RWPE1 (cell line): ENCODE results near the gene SNX2.

Experiments
- CTCF ChIA-PET: fragments of 350-600 bp; sonication (Branson Sonifier 250); formaldehyde crosslinking; extraction: SDS; loops from one replicate; lab custom pipeline; 2021; lab: Yijun Ruan, JAX
- POLR2A ChIA-PET: fragments of 400-600 bp; formaldehyde crosslinking; extraction: SDS; loops from one replicate; lab custom pipeline; 2020; ENCODE audit warnings: antibody characterized with exemption; ENCODE audit not compliant: low non-redundant PET; lab: Yijun Ruan, JAX
- DNase-seq: peaks from one replicate; pipeline ENCODE4 v3.0.0; 2012; ENCODE audit warnings: low spot score
- H3K27ac ChIP-seq: fragments of 450-650 bp; 2 replicates; pipeline ENCODE4 v1.5.1; 2017
- CTCF ChIP-seq: fragments of 450-650 bp; conservative IDR thresholded peaks from 2 replicates; pipeline ENCODE4 v1.5.1; 2017; ENCODE audit warnings: low read depth, mild to moderate bottlenecking

The SNX2 gene

GRCh38 chr5:122842016-122842580 lies 67.2 kb downstream of the SNX2 start:
- no peak for TF ChIP-seq CTCF
- POLR2A ChIA-PET: no interaction called here
- no peak for DNase-seq
- H3K27ac ChIP-seq: no peak overlapping the region
- CTCF ChIA-PET: no interaction called here

- ChIA-PET CTCF (interaction anchor here (0.6 to 2.4 kb wide), 3 partner anchors 12 to 140 kb away, joined by 3 to 6 read pairs (median 5); partner anchors contain the start of gene SNX2), POLR2A (no interaction called here)
- no peak for TF ChIP-seq CTCF
- peak; percentile 12 for DNase-seq
- peak overlapping the region; percentile 95 for H3K27ac ChIP-seq
Measured at GRCh38 chr5:122844136-122844909, 69.4 kb downstream of the SNX2 start.

GRCh38 chr5:122844910-122845228 lies 70.0 kb downstream of the SNX2 start:
- ChIA-PET CTCF (interaction anchor here (0.9 to 2.4 kb wide), 2 partner anchors 70 to 141 kb away, joined by 3 to 5 read pairs; partner anchors contain the start of gene SNX2), POLR2A (no interaction called here)
- H3K27ac ChIP-seq: peak overlapping the region; percentile 95
- no peak for TF ChIP-seq CTCF
- no peak for DNase-seq

GRCh38 chr5:122845229-122846050 lies 70.6 kb downstream of the SNX2 start, which contains the start of gene SNX24:
TSS of gene SNX24 (plus strand) at chr5:122845613. CDS start at chr5:122845634, 21 bp downstream.
- TF ChIP-seq CTCF: 0 out of 2 replicates have a peak, but pooled peaks have one; percentile 6
- ChIA-PET CTCF (interaction anchor here (0.6 to 2.4 kb wide), 4 partner anchors 70 to 311 kb away, joined by 3 to 5 read pairs (median 3); partner anchors contain the start of gene SNX2), POLR2A (no interaction called here)
- DNase-seq: peak; percentile 81
- H3K27ac ChIP-seq: peak within 1 kb of the TSS; percentile 95

- peak overlapping the region; percentile 95 for H3K27ac ChIP-seq
- POLR2A ChIA-PET: no interaction called here
- CTCF ChIA-PET: interaction anchor here (0.6 to 2.4 kb wide), 4 partner anchors 105 to 745 kb away, joined by 3 to 5 read pairs (median 3); no protein-coding TSS in a partner anchor
- no peak for TF ChIP-seq CTCF
- peak; percentile 87 for DNase-seq
Measured at GRCh38 chr5:122846051-122846550, 71.2 kb downstream of the SNX2 start.

- H3K27ac ChIP-seq: no peak overlapping the region
- DNase-seq: no peak
- no peak for TF ChIP-seq CTCF
- ChIA-PET POLR2A (no interaction called here), CTCF (interaction anchor here (0.6 to 1.0 kb wide), 4 partner anchors 11 to 522 kb away, joined by 3 to 4 read pairs (median 3); no protein-coding TSS in a partner anchor)
Measured at GRCh38 chr5:122847687-122848081, 72.8 kb downstream of the SNX2 start.
